ENCODE results near the gene STS.

Gene STS

DNA sequence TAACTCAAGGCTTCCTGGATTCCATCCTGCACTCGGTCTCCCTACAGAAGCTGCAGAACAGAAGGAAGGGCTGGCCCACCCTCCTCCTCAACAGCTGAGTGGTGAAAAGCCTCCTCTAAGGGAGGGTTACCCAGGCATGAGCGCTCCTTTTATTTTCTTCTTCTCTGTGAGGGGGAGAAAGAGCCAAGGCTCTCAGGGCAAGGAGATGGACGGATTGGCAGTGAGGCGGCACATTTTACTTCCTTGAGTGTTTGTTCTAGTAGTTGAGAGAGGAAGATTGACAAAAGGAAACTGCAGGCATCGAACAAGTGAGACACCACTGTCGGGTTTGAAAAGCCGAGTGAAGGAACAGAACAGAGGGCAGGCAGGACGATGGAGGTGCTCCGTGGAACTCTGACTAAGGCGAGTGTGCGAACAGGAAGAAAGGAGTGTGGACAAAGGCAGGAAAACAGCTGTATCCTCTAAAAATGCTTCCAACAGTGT, 38.4 kb upstream of the STS start:
- TF ChIP-seq TEAD4 (IDR thresholded peaks at IDR 0.05) (no peak), RAD21 (IDR thresholded peaks at IDR 0.05; ENCODE audit: low read depth) (no peak), TAF1 (IDR thresholded peaks at IDR 0.05; ENCODE audit: low read depth) (no peak)
- TF ChIP-seq, protein P1, sequence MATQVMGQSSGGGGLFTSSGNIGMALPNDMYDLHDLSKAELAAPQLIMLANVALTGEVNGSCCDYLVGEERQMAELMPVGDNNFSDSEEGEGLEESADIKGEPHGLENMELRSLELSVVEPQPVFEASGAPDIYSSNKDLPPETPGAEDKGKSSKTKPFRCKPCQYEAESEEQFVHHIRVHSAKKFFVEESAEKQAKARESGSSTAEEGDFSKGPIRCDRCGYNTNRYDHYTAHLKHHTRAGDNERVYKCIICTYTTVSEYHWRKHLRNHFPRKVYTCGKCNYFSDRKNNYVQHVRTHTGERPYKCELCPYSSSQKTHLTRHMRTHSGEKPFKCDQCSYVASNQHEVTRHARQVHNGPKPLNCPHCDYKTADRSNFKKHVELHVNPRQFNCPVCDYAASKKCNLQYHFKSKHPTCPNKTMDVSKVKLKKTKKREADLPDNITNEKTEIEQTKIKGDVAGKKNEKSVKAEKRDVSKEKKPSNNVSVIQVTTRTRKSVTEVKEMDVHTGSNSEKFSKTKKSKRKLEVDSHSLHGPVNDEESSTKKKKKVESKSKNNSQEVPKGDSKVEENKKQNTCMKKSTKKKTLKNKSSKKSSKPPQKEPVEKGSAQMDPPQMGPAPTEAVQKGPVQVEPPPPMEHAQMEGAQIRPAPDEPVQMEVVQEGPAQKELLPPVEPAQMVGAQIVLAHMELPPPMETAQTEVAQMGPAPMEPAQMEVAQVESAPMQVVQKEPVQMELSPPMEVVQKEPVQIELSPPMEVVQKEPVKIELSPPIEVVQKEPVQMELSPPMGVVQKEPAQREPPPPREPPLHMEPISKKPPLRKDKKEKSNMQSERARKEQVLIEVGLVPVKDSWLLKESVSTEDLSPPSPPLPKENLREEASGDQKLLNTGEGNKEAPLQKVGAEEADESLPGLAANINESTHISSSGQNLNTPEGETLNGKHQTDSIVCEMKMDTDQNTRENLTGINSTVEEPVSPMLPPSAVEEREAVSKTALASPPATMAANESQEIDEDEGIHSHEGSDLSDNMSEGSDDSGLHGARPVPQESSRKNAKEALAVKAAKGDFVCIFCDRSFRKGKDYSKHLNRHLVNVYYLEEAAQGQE (IDR thresholded peaks at IDR 0.05; ENCODE audit: low read depth), result no peak

DNA sequence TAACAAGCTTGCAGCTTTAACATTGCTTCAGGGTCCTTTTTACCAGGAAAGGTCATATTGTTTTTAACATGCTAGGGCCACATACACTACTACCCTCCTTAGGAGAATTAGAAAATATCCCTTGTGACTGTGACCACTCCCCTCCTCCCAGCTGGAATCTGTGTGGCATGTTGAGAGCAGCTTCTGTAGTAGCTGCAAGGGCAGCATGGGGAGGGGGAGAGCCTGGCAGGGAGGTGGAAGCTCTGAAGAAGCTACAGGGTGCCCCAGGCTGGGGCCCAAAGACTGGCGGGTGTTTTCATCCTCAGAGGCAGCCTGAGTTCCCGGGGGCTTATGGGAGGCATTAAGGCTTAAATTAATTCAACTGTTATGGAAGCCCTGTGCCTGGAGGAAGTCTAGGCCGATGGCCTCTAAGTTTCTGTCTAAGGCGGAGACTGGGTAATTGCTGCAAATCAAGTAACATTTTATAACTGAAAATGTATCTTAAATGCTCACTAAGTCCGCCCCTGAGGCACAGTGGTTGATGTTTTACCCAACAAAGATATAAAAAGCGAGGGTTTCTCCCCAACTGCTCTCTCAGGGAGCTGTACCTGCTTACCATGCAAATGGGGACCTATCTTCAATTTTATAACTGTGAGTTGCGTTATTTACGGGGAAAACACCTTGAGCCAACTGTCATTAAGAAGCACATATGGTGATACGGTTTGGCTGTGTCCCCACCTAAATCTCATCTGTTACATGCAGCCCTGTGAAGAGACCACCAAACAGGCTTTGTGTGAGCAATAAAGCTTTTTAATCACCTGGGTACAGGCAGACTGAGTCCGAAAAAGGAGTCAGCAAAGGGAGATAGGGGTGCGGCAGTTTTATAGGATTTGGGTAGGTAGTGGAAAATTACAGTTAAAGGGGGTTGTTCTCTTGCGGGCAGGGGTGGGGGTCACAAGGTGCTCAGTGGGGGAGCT, 37.4 kb upstream of the STS start:
- TF ChIP-seq TAF1 (IDR thresholded peaks at IDR 0.05; ENCODE audit: low read depth) (no peak), CREB1 (IDR thresholded peaks at IDR 0.05; ENCODE audit: low read depth) (no peak)

DNA sequence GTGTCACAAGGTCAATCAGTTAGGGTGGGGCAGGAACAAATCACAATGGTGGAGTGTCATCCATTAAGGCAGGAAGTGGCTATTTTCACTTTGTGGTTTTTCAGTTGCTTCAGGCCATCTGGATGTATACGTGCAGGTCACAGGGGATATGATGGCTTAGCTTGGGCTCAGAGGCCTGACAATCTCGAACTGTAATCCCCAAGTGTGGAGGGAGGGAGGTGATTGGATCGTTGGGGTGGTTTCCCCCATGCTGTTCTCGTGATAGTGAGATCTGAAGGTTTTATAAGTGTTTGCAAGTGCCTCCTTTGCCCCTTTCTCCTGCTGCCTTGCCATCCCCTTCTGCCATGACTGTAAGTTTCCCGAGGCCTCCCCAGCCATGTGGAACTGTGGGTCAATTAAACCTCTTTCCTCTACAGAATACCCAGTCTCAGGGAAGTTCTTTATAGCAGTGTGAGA, 36.7 kb upstream of the STS start:
- TF ChIP-seq TCF12 (IDR thresholded peaks at IDR 0.05; ENCODE audit: low read depth), result no peak

DNA sequence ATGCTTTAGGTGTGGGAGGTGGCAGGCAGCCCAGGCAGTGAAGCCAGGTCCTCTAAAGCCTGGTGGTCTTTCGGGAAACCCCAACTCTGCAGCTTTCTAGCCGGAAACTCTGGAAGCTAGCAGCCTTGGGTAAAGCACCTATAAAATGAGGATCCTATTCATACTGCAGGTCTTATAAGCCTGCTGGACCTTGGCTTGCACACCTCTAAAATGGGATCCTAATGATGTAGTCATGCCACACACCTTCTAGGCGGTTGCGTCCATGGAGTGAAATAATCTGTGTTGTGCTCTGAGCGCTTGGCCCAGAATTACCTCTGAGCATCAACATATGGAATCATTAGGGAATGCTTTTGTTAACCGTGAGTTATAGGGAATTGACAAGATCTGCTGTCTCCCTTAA, 36.0 kb upstream of the STS start:
- TF ChIP-seq TCF12 (IDR thresholded peaks at IDR 0.05; ENCODE audit: low read depth) (no peak), TEAD4 (IDR thresholded peaks at IDR 0.05) (no peak), NFIC (IDR thresholded peaks at IDR 0.05) (no peak), CREB1 (IDR thresholded peaks at IDR 0.05; ENCODE audit: low read depth) (no peak), RAD21 (IDR thresholded peaks at IDR 0.05; ENCODE audit: low read depth) (no peak), EP300 (IDR thresholded peaks at IDR 0.05; ENCODE audit: borderline replicate concordance) (no peak), YY1 (IDR thresholded peaks at IDR 0.05; ENCODE audit: low read depth) (no peak), EGR1 (IDR thresholded peaks at IDR 0.05) (no peak)
- TF ChIP-seq, protein P2, sequence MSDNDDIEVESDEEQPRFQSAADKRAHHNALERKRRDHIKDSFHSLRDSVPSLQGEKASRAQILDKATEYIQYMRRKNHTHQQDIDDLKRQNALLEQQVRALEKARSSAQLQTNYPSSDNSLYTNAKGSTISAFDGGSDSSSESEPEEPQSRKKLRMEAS (IDR thresholded peaks at IDR 0.05), result no peak

DNA sequence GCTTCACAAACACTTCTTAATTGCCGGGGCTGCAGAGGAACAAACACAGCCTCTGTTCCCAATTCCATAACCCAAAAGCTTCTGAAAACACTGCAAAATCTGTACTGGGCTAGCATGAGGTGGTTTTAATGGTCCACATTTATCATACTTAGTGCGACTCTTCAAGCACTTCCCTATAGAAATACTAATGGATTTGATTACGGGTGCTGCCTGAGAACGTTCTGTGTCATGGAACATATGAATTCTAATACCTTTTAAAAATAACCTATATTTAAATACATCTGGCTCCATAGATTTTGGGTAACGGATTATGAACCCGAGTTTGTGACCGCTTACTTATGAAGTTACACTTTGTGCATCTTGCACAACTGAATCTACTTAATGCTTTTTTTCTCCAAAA, 35.4 kb upstream of the STS start:
- no peak for TF ChIP-seq ZBTB7A (IDR thresholded peaks at IDR 0.05; ENCODE audit: low read depth)

DNA sequence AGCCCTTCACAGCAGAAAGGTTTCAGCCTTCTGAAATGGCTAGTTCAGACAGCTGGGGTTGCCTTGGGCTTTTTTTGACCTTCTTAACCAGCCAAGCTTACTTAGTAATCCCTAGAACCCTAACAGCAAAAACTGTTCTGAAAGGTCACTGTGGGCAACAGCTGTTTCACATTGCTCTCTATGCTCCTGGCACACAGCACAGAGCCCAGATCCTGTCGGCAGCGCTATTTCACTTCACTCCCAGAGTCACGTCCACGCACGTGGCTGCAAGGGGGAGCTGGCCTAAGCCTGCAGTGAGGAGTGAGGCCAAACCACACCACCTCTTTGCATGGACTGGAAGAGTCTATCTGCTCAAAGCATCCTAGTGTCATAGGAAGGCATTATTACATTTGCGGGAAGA, 32.0 kb upstream of the STS start:
- no peak for TF ChIP-seq TEAD4 (IDR thresholded peaks at IDR 0.05)
- no peak for TF ChIP-seq YY1 (IDR thresholded peaks at IDR 0.05; ENCODE audit: low read depth)
- TF ChIP-seq, protein P1 (IDR thresholded peaks at IDR 0.05; ENCODE audit: low read depth), result no peak
- no peak for TF ChIP-seq TCF12 (IDR thresholded peaks at IDR 0.05; ENCODE audit: low read depth)
- TF ChIP-seq CEBPB (IDR thresholded peaks at IDR 0.05), result no peak
- TF ChIP-seq, protein P2 (IDR thresholded peaks at IDR 0.05), result no peak
- TF ChIP-seq RAD21 (IDR thresholded peaks at IDR 0.05; ENCODE audit: low read depth), result no peak
- TF ChIP-seq ZBTB7A (IDR thresholded peaks at IDR 0.05; ENCODE audit: low read depth), result no peak
- TF ChIP-seq EGR1 (IDR thresholded peaks at IDR 0.05), result no peak
- no peak for TF ChIP-seq TAF1 (IDR thresholded peaks at IDR 0.05; ENCODE audit: low read depth)
- TF ChIP-seq FOXM1 (IDR thresholded peaks at IDR 0.05; ENCODE audit: borderline replicate concordance, low read depth), result no peak
- TF ChIP-seq, protein P3, sequence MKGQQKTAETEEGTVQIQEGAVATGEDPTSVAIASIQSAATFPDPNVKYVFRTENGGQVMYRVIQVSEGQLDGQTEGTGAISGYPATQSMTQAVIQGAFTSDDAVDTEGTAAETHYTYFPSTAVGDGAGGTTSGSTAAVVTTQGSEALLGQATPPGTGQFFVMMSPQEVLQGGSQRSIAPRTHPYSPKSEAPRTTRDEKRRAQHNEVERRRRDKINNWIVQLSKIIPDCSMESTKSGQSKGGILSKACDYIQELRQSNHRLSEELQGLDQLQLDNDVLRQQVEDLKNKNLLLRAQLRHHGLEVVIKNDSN (IDR thresholded peaks at IDR 0.05), result no peak
- TF ChIP-seq EP300 (IDR thresholded peaks at IDR 0.05; ENCODE audit: borderline replicate concordance), result no peak
- no peak for TF ChIP-seq NFIC (IDR thresholded peaks at IDR 0.05)
- no peak for TF ChIP-seq CREB1 (IDR thresholded peaks at IDR 0.05; ENCODE audit: low read depth)

DNA sequence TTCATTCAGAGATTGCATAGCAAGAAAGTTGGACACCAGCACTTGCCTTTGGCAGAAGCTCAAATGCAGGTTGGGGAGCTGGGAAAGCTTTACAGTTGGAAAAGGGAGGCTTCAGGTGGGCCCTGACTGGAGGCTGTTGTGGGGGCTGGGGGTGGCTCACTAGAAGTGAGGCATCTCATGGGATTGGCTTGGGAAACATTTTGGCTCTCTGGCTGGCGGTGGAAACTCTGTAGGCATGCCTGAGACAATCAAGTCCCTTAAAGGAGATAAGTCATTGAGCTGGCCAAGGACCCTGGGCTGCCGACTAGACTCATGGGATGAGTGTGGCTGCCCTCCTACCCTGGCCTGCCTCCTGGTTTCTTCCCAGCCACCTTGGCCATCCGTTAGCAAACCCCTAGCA, 31.4 kb upstream of the STS start:
- TF ChIP-seq TCF12 (IDR thresholded peaks at IDR 0.05; ENCODE audit: low read depth), result no peak
- no peak for TF ChIP-seq RAD21 (IDR thresholded peaks at IDR 0.05; ENCODE audit: low read depth)
- no peak for TF ChIP-seq TEAD4 (IDR thresholded peaks at IDR 0.05)
- TF ChIP-seq, protein P1 (IDR thresholded peaks at IDR 0.05; ENCODE audit: low read depth), result no peak
- no peak for TF ChIP-seq CREB1 (IDR thresholded peaks at IDR 0.05; ENCODE audit: low read depth)
- no peak for TF ChIP-seq FOXM1 (IDR thresholded peaks at IDR 0.05; ENCODE audit: borderline replicate concordance, low read depth)
- TF ChIP-seq CEBPB (IDR thresholded peaks at IDR 0.05), result no peak
- TF ChIP-seq TAF1 (IDR thresholded peaks at IDR 0.05; ENCODE audit: low read depth), result no peak
- TF ChIP-seq YY1 (IDR thresholded peaks at IDR 0.05; ENCODE audit: low read depth), result no peak
- TF ChIP-seq, protein P2 (IDR thresholded peaks at IDR 0.05), result no peak
- TF ChIP-seq, protein P3 (IDR thresholded peaks at IDR 0.05), result no peak
- TF ChIP-seq NFIC (IDR thresholded peaks at IDR 0.05), result no peak
- TF ChIP-seq EGR1 (IDR thresholded peaks at IDR 0.05), result no peak
- TF ChIP-seq ZBTB7A (IDR thresholded peaks at IDR 0.05; ENCODE audit: low read depth), result no peak
- TF ChIP-seq EP300 (IDR thresholded peaks at IDR 0.05; ENCODE audit: borderline replicate concordance), result no peak
